Sigmoid colon (tissue), 7 donors: ENCODE measurements around the gene MET. TPM values are rescaled to one million over a fixed set of nuclear protein-coding genes. Genes with fewer than 3 reads are reported as not detected.
A peak's percentile ranks its signal among the peaks of the same experiment; 100 is the strongest.

Experiments
- DNase-seq: peaks from one replicate; pipeline ENCODE4 v3.0.0-alpha.2; 2019
- H3K27ac ChIP-seq, 4 donors: fragments of 200-600 bp; sonication (generic); one replicate each; pipeline ENCODE4 v1.5.1; 2016 to 2019; ENCODE audit warnings: mild to moderate bottlenecking in 1 of 4
- H3K27me3 ChIP-seq, 3 donors: fragments of 200-600 bp; sonication (generic); one replicate each; pipeline ENCODE4 v1.5.1; 2019; ENCODE audit warnings: mild to moderate bottlenecking in 1 of 3
- H3K36me3 ChIP-seq, 4 donors: fragments of 200-600 bp; sonication (generic); one replicate each; pipeline ENCODE4 v1.5.1; 2016 to 2019
- H3K4me1 ChIP-seq, 4 donors: fragments of 200-600 bp; sonication (generic); one replicate each; pipeline ENCODE4 v1.5.1; 2017 to 2019
- H3K4me3 ChIP-seq, 4 donors: fragments of 200-600 bp; sonication (generic); one replicate each; pipeline ENCODE4 v1.5.1; 2017 to 2019; ENCODE audit warnings: mild to moderate bottlenecking in 2 of 4, moderate library complexity in 1 of 4
- H3K9me3 ChIP-seq, 4 donors: fragments of 200-600 bp in 3 of 4; sonication (generic) in 3 of 4; one replicate each; pipeline versions ENCODE4 v1.5.1 to v1.6.1; 2013 to 2019
- CTCF ChIP-seq, 4 experiments: fragments of 450-650 bp in 3 of 4; fragments of 200-600 bp in 1 of 4; IDR thresholded peaks; one replicate each; pipeline ENCODE4 v1.5.1; 2016 to 2019; ENCODE audit warnings: antibody characterized with exemption in 4 of 4, mild to moderate bottlenecking in 3 of 4, moderate library complexity in 2 of 4
- EP300 ChIP-seq, 4 donors: sonication (generic); formaldehyde crosslinking; IDR thresholded peaks; one replicate each; pipeline ENCODE4 v1.6.1; 2017; ENCODE audit warnings: antibody characterized with exemption in 4 of 4
- POLR2A ChIP-seq, 2 donors: fragments of 450-650 bp; IDR thresholded peaks; one replicate each; pipeline ENCODE4 v1.6.1; 2016; ENCODE audit warnings: antibody characterized with exemption in 2 of 2, mild to moderate bottlenecking in 2 of 2, moderate library complexity in 2 of 2
- POLR2AphosphoS5 ChIP-seq, 4 donors: sonication (generic); formaldehyde crosslinking; IDR thresholded peaks; one replicate each; pipeline ENCODE4 v1.6.1; 2017; ENCODE audit warnings: antibody characterized with exemption in 4 of 4
- WGBS, 2 donors: extraction: QIAGEN DNeasy Blood & Tissue Kit; methylation state at CpG; one replicate each; pipeline ENCODE4 v1.1.7; 2013; 5-methylcytosine and 5-hydroxymethylcytosine counted together
- intact Hi-C: fragments of 100-400 bp; cut with DNase I; formaldehyde crosslinking; loops from one replicate; pipeline ENCODE4 v1.15.1; 2023
- polyA plus RNA-seq, 3 donors: library from polyadenylated mRNA; stranded (reverse); fragments of 200-250 nt; gene quantifications; one replicate each; pipeline ENCODE4 v1.2.3, GENCODE V29; 2013
- total RNA-seq, 4 donors: library from RNA; depleted of rRNA; stranded (reverse); fragments of >200 nt; gene quantifications; one replicate each; pipeline ENCODE4 v1.1.0, GENCODE V29; 2016
- donor health status: healthy with polysubstance abuse.
- donor health status: Bipolar disorder and iron deficiency.
- donor health status: healthy.

Gene MET
- total RNA-seq (10 to 100 TPM; 15.9 to 21.6 (median 18.6) TPM), polyA plus RNA-seq (10 to 100 TPM in 1 of 3 donors, 1 to 10 TPM in 2; 1.2 to 10.5 (median 1.8) TPM)

GRCh38 chr7:116671681-116672595 is at the start of gene MET:
Gene MET (plus strand): TSS chr7:116672196. CDS start chr7:116699085, 26,889 bp downstream.
- peaks cover 0 to 26% (median 10%) of the 10 kb centered on the region in 4 donors for H3K4me1 ChIP-seq
- intact Hi-C loops = loop anchor here (2.0 to 10.0 kb wide), 3 partner anchors 81 to 417 kb away; no protein-coding TSS in a partner anchor
- no peaks in the 10 kb centered on the region for H3K27me3 ChIP-seq
- peak in 2 of 4 donors; percentile 14 to 24 for TF ChIP-seq POLR2AphosphoS5 (IDR thresholded peaks at IDR 0.05)
- peak; percentile 47 to 58 (median 53) for TF ChIP-seq CTCF (IDR thresholded peaks at IDR 0.05)
- no peak for TF ChIP-seq EP300 (IDR thresholded peaks at IDR 0.05)
- no peaks in the 10 kb centered on the region for H3K9me3 ChIP-seq
- 1% methylated on average over 101 of the region's 101 CpGs for WGBS, 2 donors
- H3K4me3 ChIP-seq = peak within 1 kb of the TSS; percentile 51 to 74 (median 67)
- peak within 1 kb of the TSS; percentile 80 to 83 (median 82) for H3K27ac ChIP-seq
- peak; percentile 85 for DNase-seq
- no peaks in the 10 kb centered on the region for H3K36me3 ChIP-seq

GRCh38 chr7:116626886-116627285 is 45.1 kb upstream of the MET start:
- Histone ChIP-seq H3K9me3 (no peaks in the 10 kb centered on the region), H3K4me1 (peaks cover 0 to 32% (median 14%) of the 10 kb centered on the region in 4 donors), H3K4me3 (no peak overlapping the region), H3K27ac (no peak overlapping the region), H3K27me3 (no peaks in the 10 kb centered on the region), H3K36me3 (no peaks in the 10 kb centered on the region)
- 79 to 87% methylated on average over 8 of the region's 8 CpGs for WGBS, 2 donors
- intact Hi-C loops = no loop called here
- no peak for DNase-seq
- TF ChIP-seq POLR2A (IDR thresholded peaks at IDR 0.05) (no peak), CTCF (IDR thresholded peaks at IDR 0.05) (no peak), POLR2AphosphoS5 (IDR thresholded peaks at IDR 0.05) (no peak), EP300 (IDR thresholded peaks at IDR 0.05) (no peak)

GRCh38 chr7:116629051-116629463 is 42.9 kb upstream of the MET start:
- intact Hi-C loops = no loop called here
- H3K36me3 ChIP-seq = no peaks in the 10 kb centered on the region
- H3K27me3 ChIP-seq = no peaks in the 10 kb centered on the region
- no peaks in the 10 kb centered on the region for H3K9me3 ChIP-seq
- peak overlapping the region; percentile 66 to 76 (median 72) for H3K27ac ChIP-seq
- TF ChIP-seq CTCF (IDR thresholded peaks at IDR 0.05) (no peak), POLR2AphosphoS5 (IDR thresholded peaks at IDR 0.05) (peak in 1 of 4 donors; percentile 49)
- DNase-seq = peak; percentile 69
- WGBS, 2 donors = 18 to 56% methylated on average over 3 of the region's 3 CpGs
- H3K4me1 ChIP-seq = peaks cover 0 to 32% (median 14%) of the 10 kb centered on the region in 4 donors
- no peak overlapping the region for H3K4me3 ChIP-seq

- H3K4me1 ChIP-seq = peaks cover 0 to 32% (median 14%) of the 10 kb centered on the region in 4 donors
- intact Hi-C loops = no loop called here
- H3K36me3 ChIP-seq = no peaks in the 10 kb centered on the region
- 32 to 68% methylated on average over 2 of the region's 2 CpGs for WGBS, 2 donors
- no peaks in the 10 kb centered on the region for H3K9me3 ChIP-seq
- H3K27me3 ChIP-seq = no peaks in the 10 kb centered on the region
- no peak overlapping the region for H3K27ac ChIP-seq
- DNase-seq = no peak
- TF ChIP-seq EP300 (IDR thresholded peaks at IDR 0.05) (no peak), POLR2AphosphoS5 (IDR thresholded peaks at IDR 0.05) (no peak), CTCF (IDR thresholded peaks at IDR 0.05) (no peak)
- H3K4me3 ChIP-seq = no peak overlapping the region
Observed at GRCh38 chr7:116630357-116630756, 41.6 kb upstream of the MET start.
